Omental fat pad (tissue), 4 donors: Measurements from ENCODE around the gene CAMK1D. TPM values are rescaled to one million over a fixed set of nuclear protein-coding genes. Genes with fewer than 3 reads are reported as not detected.

Experiments used
- ATAC-seq: fragments of 150-250 bp; one replicate; pipeline ENCODE4 v1.9.1; 2016; ENCODE audit warnings: mild to moderate bottlenecking, moderate library complexity; ENCODE audit not compliant: low FRiP score
- DNase-seq: peaks from one replicate; pipeline ENCODE4 v3.0.0-alpha.2; 2019; ENCODE audit warnings: low spot score
- total RNA-seq, 4 donors: library from RNA; depleted of rRNA; stranded (reverse); fragments of >200 nt; gene quantifications; one replicate each; pipeline ENCODE4 v1.1.0, GENCODE V29; 2016
- TF ChIP-seq, protein P1 (sequence below), 3 donors: fragments of 450-650 bp; IDR thresholded peaks; one replicate each; pipeline ENCODE4 v1.5.1; 2016 to 2017; ENCODE audit warnings: antibody characterized with exemption in 3 of 3, mild to moderate bottlenecking in 3 of 3, moderate library complexity in 2 of 3

The CAMK1D gene
- total RNA-seq, 4 donors from 2014 or later = 6.0 to 15.8 (median 8.8) TPM

DNA sequence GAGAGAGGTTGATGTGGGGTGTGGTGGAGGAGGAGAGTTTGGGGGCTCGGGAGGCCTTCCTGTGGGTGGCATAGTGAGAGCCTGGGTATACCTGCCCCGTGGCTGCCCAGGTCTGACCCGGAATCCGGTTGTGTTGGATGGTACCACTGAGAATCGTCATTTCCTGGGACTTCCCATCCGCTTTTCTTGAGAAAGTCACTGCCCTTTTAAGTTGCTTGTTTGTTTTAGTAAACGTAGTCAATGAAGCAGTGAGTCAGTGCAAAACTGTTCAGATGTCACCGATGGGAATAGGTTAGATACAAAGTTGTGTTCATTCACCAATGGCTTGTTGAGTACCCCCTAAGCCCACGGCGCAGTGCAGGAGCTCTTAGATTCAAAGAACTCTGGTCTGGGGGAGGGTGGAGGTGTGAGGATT lies 285.8 kb downstream of the CAMK1D start:
- ATAC-seq (no peak), DNase-seq (no peak)
- TF ChIP-seq, protein P1, sequence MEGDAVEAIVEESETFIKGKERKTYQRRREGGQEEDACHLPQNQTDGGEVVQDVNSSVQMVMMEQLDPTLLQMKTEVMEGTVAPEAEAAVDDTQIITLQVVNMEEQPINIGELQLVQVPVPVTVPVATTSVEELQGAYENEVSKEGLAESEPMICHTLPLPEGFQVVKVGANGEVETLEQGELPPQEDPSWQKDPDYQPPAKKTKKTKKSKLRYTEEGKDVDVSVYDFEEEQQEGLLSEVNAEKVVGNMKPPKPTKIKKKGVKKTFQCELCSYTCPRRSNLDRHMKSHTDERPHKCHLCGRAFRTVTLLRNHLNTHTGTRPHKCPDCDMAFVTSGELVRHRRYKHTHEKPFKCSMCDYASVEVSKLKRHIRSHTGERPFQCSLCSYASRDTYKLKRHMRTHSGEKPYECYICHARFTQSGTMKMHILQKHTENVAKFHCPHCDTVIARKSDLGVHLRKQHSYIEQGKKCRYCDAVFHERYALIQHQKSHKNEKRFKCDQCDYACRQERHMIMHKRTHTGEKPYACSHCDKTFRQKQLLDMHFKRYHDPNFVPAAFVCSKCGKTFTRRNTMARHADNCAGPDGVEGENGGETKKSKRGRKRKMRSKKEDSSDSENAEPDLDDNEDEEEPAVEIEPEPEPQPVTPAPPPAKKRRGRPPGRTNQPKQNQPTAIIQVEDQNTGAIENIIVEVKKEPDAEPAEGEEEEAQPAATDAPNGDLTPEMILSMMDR (IDR thresholded peaks at IDR 0.05) = no peak

DNA sequence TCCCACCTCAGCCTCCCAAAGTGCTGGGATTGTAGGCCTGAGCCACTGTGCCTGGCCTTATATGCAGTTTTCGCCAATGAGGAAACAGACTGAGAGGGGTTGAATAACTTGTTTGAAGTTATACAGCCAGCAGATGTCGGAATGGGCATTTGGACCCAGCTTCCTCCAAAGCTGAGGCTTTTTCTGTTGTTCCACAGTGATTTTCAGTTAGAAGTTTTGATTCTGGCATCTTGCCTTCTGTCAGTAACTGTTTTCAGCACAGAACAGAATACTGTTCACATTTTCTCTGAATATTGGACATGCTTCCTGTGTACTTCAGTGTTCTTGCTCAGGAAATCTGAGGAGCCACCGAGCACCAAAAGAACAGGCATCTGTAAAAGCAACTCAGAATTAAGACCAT lies 287.2 kb downstream of the CAMK1D start:
- no peak for ATAC-seq
- no peak for DNase-seq
- TF ChIP-seq, protein P1 (IDR thresholded peaks at IDR 0.05) = no peak

DNA sequence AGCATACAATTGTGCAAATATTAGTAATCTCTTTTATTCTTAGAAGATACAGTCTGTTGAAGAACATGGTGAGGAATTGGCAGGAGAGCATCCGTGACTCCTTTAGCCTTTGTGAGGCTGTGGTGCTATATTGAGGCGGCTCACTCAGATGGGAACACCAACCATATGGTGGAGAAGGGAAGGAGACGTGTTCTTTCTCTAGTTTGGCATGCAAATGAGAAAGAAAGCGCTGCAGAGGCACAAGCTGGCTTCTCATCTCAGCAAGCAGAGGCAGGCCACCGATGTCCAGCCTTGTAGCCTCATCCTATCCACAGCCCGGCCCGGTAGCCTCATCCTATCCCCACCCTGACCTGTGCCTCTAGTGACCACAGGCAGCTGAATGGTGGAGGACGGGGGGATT lies 288.3 kb downstream of the CAMK1D start:
- DNase-seq (no peak), ATAC-seq (no peak)
- TF ChIP-seq, protein P1 (IDR thresholded peaks at IDR 0.05) = no peak

DNA sequence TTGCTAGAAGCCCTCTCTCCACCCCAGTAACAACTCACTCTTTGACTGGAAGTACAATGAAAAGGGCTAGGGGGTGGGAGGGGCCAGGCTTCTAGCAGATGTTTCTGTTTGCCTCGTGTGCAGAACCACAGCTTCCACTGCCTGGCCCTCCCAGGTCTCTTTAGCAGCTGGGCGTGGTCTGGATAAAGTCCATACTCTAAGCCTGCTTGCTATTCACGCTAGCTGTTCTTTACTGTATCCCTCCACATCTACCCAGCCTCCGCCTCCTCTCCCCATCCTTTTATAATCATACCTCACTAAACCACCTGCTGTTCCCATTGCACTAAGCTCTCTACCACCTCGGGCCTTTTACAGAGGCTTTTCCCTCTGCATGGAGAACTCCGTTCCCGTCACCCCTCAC lies 288.8 kb downstream of the CAMK1D start:
- ATAC-seq = no peak
- TF ChIP-seq, protein P1 (IDR thresholded peaks at IDR 0.05) = no peak
- DNase-seq = no peak

DNA sequence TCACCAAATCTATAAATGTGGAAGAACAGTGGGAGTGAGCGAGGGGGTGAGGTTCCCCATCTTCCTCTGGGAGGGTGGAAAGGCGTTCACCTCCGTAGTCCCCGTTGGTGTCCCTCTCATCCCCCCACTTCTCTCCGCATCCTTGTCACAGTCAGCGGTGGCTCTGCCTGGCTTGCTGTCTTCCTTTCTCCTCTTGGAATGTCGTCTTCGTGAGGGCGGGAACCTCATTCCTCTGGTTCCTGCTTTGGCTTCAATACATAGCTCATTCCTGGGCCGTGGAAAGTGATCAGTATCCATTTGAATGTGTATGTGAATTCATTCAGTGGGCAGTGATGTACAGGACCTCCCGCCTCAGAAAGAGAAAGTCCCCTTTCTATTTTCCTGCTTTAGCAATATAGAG lies 289.4 kb downstream of the CAMK1D start:
- TF ChIP-seq, protein P1 (IDR thresholded peaks at IDR 0.05) = no peak
- ATAC-seq = no peak
- no peak for DNase-seq

DNA sequence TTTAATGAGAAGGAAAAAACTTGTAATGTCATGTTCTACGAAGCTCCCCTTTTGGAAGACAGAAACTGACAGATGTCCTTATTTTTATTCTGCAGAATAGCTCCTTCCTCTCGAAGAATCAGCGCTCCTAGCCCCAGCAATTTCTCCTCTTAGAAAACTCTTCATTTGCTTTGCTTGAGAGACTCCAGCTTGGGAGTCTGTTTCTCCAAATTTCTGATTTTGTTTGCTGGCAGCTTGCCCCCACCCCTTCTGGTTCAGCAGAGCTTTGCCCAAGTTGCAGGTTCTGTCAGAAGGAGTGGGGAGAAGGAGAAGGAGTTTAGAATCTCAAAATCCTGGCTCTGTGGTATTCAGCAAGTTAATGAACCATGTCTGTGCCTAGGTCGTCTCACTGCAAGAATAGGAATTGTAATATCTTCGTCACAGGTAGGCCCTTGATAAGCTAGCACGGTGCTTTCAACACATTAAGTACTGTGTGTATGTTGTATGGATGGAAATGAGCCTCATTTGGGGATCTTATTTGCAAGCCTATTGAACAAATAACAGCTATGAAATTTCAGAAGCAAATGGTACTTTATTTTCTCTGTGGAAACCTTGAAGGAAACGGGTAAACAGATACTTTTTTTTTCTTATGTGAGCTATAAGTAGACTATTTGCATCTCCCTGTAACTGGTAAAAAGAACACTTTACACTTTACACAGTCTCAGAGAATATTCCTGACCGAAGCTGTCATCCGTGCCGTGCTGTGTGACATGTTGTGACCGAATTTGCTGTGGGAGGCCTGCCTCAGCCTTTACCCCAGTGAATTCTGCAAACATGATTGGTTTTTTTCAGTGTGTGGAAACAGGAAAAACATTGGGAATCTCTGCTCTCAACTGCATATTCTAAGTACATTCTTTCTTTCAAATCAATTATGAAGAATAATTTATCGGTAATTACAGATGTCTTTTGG lies 290.9 kb downstream of the CAMK1D start:
- DNase-seq = no peak
- ATAC-seq = no peak
- TF ChIP-seq, protein P1 (IDR thresholded peaks at IDR 0.05) = no peak

DNA sequence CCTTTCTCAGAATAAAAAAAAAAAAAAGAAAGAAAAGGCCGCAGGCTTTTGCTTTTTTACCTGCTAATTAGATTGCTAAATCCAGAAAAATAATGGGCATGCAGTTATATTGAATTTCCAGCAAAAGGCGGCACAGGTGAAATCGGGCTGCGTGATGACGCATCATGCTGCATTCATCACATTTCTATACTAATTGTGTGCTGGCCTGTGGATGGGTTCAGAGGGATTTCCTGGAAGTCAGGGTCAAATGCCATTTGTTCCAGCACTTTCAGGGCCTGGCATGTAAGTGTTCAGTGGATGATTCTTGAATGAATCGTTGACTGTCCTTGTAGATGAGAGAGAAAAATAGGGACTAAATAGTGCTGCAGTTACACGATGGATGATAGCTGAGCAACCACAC lies 292.7 kb downstream of the CAMK1D start:
- TF ChIP-seq, protein P1 (IDR thresholded peaks at IDR 0.05) = no peak
- ATAC-seq (no peak), DNase-seq (no peak)
